GM10847 (cell line): ENCODE results near the gene JMJD1C.

ENCODE experiments used
- POLR2A ChIP-seq: IDR thresholded peaks from 2 replicates; pipeline ENCODE4 v1.6.1; 2011; ENCODE audit not compliant: insufficient read length; ENCODE audit errors: extremely low read depth

JMJD1C gene

GRCh38 chr10:63224241-63224640 is 241.5 kb downstream of the JMJD1C start:
- TF ChIP-seq POLR2A: no peak

GRCh38 chr10:63221950-63222349 is 243.8 kb downstream of the JMJD1C start:
- no peak for TF ChIP-seq POLR2A

- no peak for TF ChIP-seq POLR2A
Observed at GRCh38 chr10:63219749-63220148, 246.0 kb downstream of the JMJD1C start.

- no peak for TF ChIP-seq POLR2A
Observed at GRCh38 chr10:63217120-63217605, 248.6 kb downstream of the JMJD1C start.

- no peak for TF ChIP-seq POLR2A
Observed at GRCh38 chr10:63214571-63214970, 251.2 kb downstream of the JMJD1C start.

GRCh38 chr10:63213489-63213888 is 252.3 kb downstream of the JMJD1C start:
- no peak for TF ChIP-seq POLR2A

GRCh38 chr10:63210611-63211196 is 255.1 kb downstream of the JMJD1C start:
- no peak for TF ChIP-seq POLR2A

GRCh38 chr10:63209705-63210104 is 256.1 kb downstream of the JMJD1C start:
- TF ChIP-seq POLR2A: no peak

- no peak for TF ChIP-seq POLR2A
Observed at GRCh38 chr10:63208986-63209385, 256.8 kb downstream of the JMJD1C start.

- TF ChIP-seq POLR2A: no peak
Observed at GRCh38 chr10:63206997-63207811, 258.6 kb downstream of the JMJD1C start.

- no peak for TF ChIP-seq POLR2A
Observed at GRCh38 chr10:63206576-63206975, 259.2 kb downstream of the JMJD1C start.

GRCh38 chr10:63205421-63205820 is 260.4 kb downstream of the JMJD1C start:
- no peak for TF ChIP-seq POLR2A

- no peak for TF ChIP-seq POLR2A
Observed at GRCh38 chr10:63204667-63205391, 260.9 kb downstream of the JMJD1C start.

GRCh38 chr10:63201118-63201517 is 264.7 kb downstream of the JMJD1C start:
- TF ChIP-seq POLR2A: no peak

- TF ChIP-seq POLR2A: no peak
Observed at GRCh38 chr10:63200431-63200830, 265.3 kb downstream of the JMJD1C start.

- TF ChIP-seq POLR2A: no peak
Observed at GRCh38 chr10:63199716-63200115, 266.1 kb downstream of the JMJD1C start.

GRCh38 chr10:63197344-63198092 is 268.3 kb downstream of the JMJD1C start:
- no peak for TF ChIP-seq POLR2A
